Measurements from ENCODE around the gene PRSS27. TPM values are rescaled to one million over a fixed set of nuclear protein-coding genes. Genes with fewer than 3 reads are reported as not detected.

PRSS27 gene
- total and polyA plus RNA-seq, 2 of the 4 experiments (the other 2 are of a cell fraction): under 0.01 to 0.58 TPM

DNA sequence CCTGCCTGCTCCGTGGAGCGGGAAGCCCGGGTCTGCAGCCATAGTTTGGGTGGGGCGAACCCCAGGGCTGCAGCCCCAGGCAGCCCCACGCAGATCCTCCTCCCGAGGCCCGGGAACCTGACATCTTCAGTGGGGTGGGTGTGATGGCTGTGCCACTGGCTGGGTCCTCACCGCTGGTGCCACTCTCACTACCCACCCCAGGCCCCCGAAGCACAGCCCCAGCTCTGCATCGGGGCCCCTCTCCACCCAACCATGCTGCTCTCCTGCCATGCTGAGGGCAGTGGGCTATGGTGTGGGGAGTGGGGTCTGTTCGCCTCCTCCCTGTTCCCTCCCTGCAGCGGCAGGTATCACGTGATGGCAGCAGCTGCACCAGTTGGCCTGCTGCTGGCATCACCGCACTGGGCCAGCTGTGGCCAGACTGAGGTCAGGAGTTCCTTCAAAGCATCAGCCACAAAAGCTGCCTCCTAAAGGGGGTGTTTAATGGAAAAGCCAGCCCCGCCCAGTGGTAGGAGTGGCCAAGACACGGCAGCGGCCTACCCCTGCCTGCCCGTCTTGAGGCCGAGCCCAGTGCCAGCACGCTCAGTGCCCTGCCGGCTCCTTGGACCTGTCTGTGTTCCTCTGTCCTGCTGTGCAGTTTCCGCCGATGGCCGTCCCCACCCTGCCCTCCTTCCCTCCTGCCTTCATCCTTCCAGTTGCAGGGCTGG is 26.9 kb downstream of the PRSS27 start:
- intact Hi-C loops (cut with micrococcal nuclease) (no loop called here), in situ Hi-C loops (cut with MboI; ENCODE audit: low sequenced_read_pairs) (no loop called here), dilution Hi-C loops (cut with HindIII; ENCODE audit: low sequenced_read_pairs, unreplicated experiment) (no loop called here)
- H2AFZ ChIP-seq (replicated peaks; ENCODE audit: low read length, poor library complexity): peak overlapping the region; percentile 51
- no peaks in the 10 kb centered on the region for H3K9me3 ChIP-seq (ENCODE audit: control insufficient read depth, insufficient read depth, low read length)
- ChIA-PET POLR2A (ENCODE audit: unreplicated experiment) (no interaction called here), CTCF (no interaction called here)
- peaks cover 10 to 44% of the 10 kb centered on the region in 2 experiments for H3K79me1 ChIP-seq (ENCODE audit: low read depth in 1 of 2, low read length in 2 of 2)
- H3K36me3 ChIP-seq (ENCODE audit: control insufficient read depth, insufficient read depth, low read length): peaks cover 19% of the 10 kb centered on the region
- H3K18ac ChIP-seq (ENCODE audit: low read depth, low read length): no peak overlapping the region
- H2BK120ac ChIP-seq (ENCODE audit: low read depth, low read length): no peak overlapping the region
- peaks cover 3% of the 10 kb centered on the region for H3K9me1 ChIP-seq (ENCODE audit: insufficient read depth, low read length)
- no peak overlapping the region for H3K4me2 ChIP-seq (ENCODE audit: low read depth, low read length)
- H2AK9ac ChIP-seq (replicated peaks; ENCODE audit: low read depth, low read length, poor library complexity): no peak overlapping the region
- H3K23ac ChIP-seq (ENCODE audit: low read depth, low read length): no peak overlapping the region
- ATAC-seq (ENCODE audit: low read depth): peak; percentile 73
- no peak overlapping the region for H4K8ac ChIP-seq (ENCODE audit: low read depth in 2 of 2, low read length in 2 of 2)
- H3K4ac ChIP-seq (ENCODE audit: low read depth, low read length): no peak overlapping the region; the same call in 1 of the 2 replicates
- no TSS peak for BruUV-seq (replicated peaks)
- no peak overlapping the region for H3K4me3 ChIP-seq (ENCODE audit: insufficient read depth, low read depth, low read length)
- H3K27me3 ChIP-seq (ENCODE audit: control insufficient read depth, insufficient read depth, low read length): no peaks in the 10 kb centered on the region
- H3K9ac ChIP-seq (ENCODE audit: low read depth, low read length): no peak overlapping the region
- no peak overlapping the region for H3K27ac ChIP-seq (ENCODE audit: insufficient read depth, low read length)
- H3K14ac ChIP-seq (replicated peaks; ENCODE audit: low read depth, low read length): no peak overlapping the region
- 73% methylated on average over 9 of the region's 24 CpGs; no CpG with 5 or more reads in 1 of the 2 experiments for WGBS, 2 experiments (ENCODE audit: extremely low coverage in 2 of 2, insufficient read length in 1 of 2)
- H3K56ac ChIP-seq (ENCODE audit: extremely low read depth, insufficient read depth, low read length): no peak overlapping the region
- peaks cover 39% of the 10 kb centered on the region for H4K20me1 ChIP-seq (ENCODE audit: insufficient read depth, low read length)
- no peak overlapping the region for H4K5ac ChIP-seq (ENCODE audit: low read depth, low read length)
- TF ChIP-seq, protein P1, sequence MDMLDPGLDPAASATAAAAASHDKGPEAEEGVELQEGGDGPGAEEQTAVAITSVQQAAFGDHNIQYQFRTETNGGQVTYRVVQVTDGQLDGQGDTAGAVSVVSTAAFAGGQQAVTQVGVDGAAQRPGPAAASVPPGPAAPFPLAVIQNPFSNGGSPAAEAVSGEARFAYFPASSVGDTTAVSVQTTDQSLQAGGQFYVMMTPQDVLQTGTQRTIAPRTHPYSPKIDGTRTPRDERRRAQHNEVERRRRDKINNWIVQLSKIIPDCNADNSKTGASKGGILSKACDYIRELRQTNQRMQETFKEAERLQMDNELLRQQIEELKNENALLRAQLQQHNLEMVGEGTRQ (IDR thresholded peaks at IDR 0.05; ENCODE audit: low read depth, low read length): peak; percentile 76
- TF ChIP-seq MAZ (IDR thresholded peaks at IDR 0.05; ENCODE audit: borderline replicate concordance, low read depth, low read length) (no peak), BHLHE40 (IDR thresholded peaks at IDR 0.05; ENCODE audit: low read depth, low read length) (peak; percentile 18; the same call in 1 of the 2 replicates)
- H2BK5ac ChIP-seq (ENCODE audit: low read depth, low read length, poor library complexity, severe bottlenecking): peak overlapping the region; percentile 19
- DNase-seq: peak; percentile 52
- H3K4me1 ChIP-seq (ENCODE audit: control insufficient read depth, insufficient read depth, low read length): peaks cover 6% of the 10 kb centered on the region; the same call in 1 of the 2 replicates
- no peak overlapping the region for H2BK20ac ChIP-seq (ENCODE audit: low read depth, low read length)
- no peak overlapping the region for H2AK5ac ChIP-seq (ENCODE audit: low read depth, low read length)
- H2BK15ac ChIP-seq (ENCODE audit: low read depth, low read length): no peak overlapping the region
- H4K91ac ChIP-seq (ENCODE audit: insufficient read depth, low read depth, low read length): no peak overlapping the region
